GM19468 (cell line): Measurements from ENCODE around the gene ZNF681.
"Not testable (repeated sequence)": the region's sequence is repeated elsewhere in the genome, so short reads cannot be mapped to it uniquely, and the experiment has no call there.

Source experiments
- ATAC-seq: cut with Tn5 transposase; IDR thresholded peaks from one replicate; pipeline ENCODE4 v1.9.1; 2021; ENCODE audit warnings: mild to moderate bottlenecking, moderate library complexity, moderate number of reproducible peaks; ENCODE audit not compliant: unreplicated experiment; ENCODE audit errors: extremely low read depth

ZNF681 gene

GRCh38 chr19:23758187-23759074, at the start of gene ZNF681:
Gene ZNF681 (minus strand): TSS chr19:23758891. CDS start chr19:23758749, 142 bp downstream.
- ATAC-seq = peak; percentile 57

- no peak for ATAC-seq
These were observed 46.0 kb upstream of the ZNF681 start for GRCh38 chr19:23804676-23805075.

GRCh38 chr19:23802290-23802689, 43.6 kb upstream of the ZNF681 start:
- no peak for ATAC-seq

GRCh38 chr19:23801803-23802202, 43.1 kb upstream of the ZNF681 start:
- no peak for ATAC-seq

GRCh38 chr19:23800868-23801267, 42.2 kb upstream of the ZNF681 start:
- no peak for ATAC-seq

GRCh38 chr19:23800271-23800670, 41.6 kb upstream of the ZNF681 start:
- no peak for ATAC-seq

- ATAC-seq = no peak
These were observed 40.6 kb upstream of the ZNF681 start for GRCh38 chr19:23799321-23799720.

- ATAC-seq = no peak
These were observed 36.8 kb upstream of the ZNF681 start for GRCh38 chr19:23795462-23795861.

GRCh38 chr19:23792784-23793183, 34.1 kb upstream of the ZNF681 start:
- no peak for ATAC-seq

- no peak for ATAC-seq
These were observed 32.2 kb upstream of the ZNF681 start for GRCh38 chr19:23790641-23791488.

- no peak for ATAC-seq
These were observed 30.6 kb upstream of the ZNF681 start for GRCh38 chr19:23789246-23789645.

GRCh38 chr19:23788411-23788810, 29.7 kb upstream of the ZNF681 start:
- ATAC-seq = no peak

GRCh38 chr19:23787106-23787505, 28.4 kb upstream of the ZNF681 start:
- no peak for ATAC-seq

- ATAC-seq = no peak
These were observed 27.3 kb upstream of the ZNF681 start for GRCh38 chr19:23785982-23786381.

GRCh38 chr19:23784274-23784673, 25.6 kb upstream of the ZNF681 start:
- ATAC-seq = no peak

GRCh38 chr19:23783636-23784035, 24.9 kb upstream of the ZNF681 start:
- no peak for ATAC-seq

GRCh38 chr19:23779645-23780044, 21.0 kb upstream of the ZNF681 start:
- ATAC-seq = no peak

GRCh38 chr19:23778566-23778965, 19.9 kb upstream of the ZNF681 start:
- ATAC-seq = no peak

GRCh38 chr19:23778036-23778435, 19.3 kb upstream of the ZNF681 start:
- not testable (repeated sequence) for ATAC-seq

- no peak for ATAC-seq
These were observed 18.5 kb upstream of the ZNF681 start for GRCh38 chr19:23777216-23777615.
